Glomerular visceral epithelial cell (primary cell): Measurements from ENCODE around the gene MAP3K9.
"Not testable (repeated sequence)": the region's sequence is repeated elsewhere in the genome, so short reads cannot be mapped to it uniquely, and the experiment has no call there.

Source experiments
- DNase-seq: peaks from one replicate; pipeline ENCODE4 v3.0.0-alpha.2; 2016; ENCODE audit errors: extremely low spot score

Gene MAP3K9

GRCh38 chr14:70809225-70810219 lies at the start of gene MAP3K9:
Gene MAP3K9 (minus strand): TSS chr14:70809513. CDS start chr14:70809171, 342 bp downstream.
- peak; percentile 99 for DNase-seq

DNA sequence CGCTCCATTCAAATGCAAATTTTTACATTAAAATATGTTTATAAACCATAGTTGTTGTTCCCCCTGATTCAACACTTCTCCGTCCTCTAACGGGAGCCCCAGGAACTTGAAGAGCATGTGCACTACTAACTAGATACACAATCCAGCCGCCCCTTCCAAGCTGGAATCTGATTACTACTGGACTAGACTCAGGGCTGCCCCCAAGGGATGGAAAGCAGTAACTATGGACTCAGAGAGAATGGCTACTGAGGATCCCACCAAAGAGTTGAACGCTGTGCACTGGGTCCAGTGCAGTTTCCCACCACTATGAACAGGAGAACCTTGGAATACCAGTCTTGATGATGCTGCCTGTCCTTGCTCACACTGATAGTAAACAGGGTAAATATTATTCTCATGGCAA lies 49.3 kb upstream of the MAP3K9 start:
- DNase-seq, result no peak

DNA sequence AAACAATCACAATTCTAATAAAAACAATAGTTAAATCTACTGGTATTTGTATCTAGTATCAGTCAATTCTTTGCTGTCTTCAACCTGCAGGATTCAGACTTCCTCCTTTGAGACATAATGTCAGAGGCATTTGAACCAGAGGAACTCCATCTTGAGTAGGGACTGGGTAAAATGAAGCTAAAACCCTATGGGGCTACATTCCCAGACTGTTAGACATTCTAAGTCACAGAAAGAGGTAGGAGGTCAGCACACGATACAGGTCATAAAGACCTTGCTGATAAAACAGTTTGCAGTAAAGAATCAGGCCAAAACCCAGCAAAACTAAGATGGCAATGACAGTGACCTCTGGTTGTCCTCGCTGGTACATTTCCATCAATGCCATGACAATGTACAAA lies 48.2 kb upstream of the MAP3K9 start:
- peak; percentile 5 for DNase-seq

DNA sequence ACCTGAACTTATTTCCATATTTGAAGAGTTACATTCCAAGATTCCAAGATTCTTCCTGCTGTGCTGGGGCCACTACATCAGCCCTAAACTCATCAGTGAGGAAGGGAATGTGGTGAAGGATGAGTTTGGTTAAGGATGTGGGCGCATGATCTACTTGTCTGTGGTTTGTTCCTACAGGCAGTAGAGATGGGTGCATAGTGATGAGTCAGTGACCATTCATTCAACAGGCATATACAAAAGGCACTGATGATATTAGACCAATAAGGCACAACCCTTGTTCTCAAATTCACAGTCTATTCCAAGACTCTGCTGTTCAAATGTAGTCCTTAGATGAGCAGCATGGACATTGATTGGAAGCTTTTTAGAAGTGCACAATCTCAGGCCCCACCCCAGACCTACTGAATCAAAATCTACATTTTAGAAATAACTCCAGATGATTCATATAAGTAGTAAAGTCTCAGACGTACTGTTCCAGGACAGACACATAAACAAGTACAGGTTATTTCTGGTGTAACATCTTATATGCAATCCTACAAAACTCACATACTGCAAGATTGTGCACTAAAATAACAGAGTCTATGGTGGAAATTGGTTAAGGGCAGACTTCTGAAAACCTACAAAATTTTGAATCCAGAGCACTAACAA lies 47.7 kb upstream of the MAP3K9 start:
- DNase-seq, result peak; percentile 88

DNA sequence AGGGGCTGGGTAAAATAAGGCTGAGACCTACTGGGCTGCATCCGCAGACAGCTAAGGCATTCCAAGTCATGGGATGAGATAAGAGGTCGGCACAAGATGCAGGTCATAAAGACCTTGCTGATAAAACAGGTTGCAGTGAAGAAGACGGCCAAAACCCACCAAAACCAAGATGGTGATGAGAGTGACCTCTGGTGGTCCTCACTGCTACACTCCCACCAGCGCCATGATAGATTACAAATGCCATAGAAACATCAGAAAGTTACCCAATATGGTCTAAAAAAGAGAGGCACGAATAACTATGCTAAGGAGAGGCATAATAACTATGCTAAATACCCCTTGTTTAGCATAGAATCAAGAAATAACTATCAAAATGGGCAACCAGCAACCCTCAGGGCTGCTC lies 46.2 kb upstream of the MAP3K9 start:
- DNase-seq, result no peak

DNA sequence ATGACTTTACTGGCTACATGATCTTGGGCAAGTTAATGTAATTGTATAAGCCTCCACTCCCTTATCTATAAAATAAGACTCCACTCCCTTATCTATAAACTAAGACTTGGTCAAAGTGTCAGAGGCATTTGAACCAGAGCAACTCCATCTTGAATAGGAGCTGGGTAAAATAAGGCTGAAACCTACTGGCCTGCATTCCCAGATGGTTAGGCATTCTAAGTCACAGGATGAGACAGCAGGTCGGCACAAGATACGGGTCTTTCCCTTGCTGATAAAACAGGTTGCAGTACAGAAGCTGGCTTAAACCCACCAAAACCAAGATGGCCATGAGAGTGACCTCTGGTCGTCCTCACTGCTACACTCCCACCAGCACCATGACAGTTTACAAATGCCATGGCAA lies 44.3 kb upstream of the MAP3K9 start:
- DNase-seq, result not testable (repeated sequence)

DNA sequence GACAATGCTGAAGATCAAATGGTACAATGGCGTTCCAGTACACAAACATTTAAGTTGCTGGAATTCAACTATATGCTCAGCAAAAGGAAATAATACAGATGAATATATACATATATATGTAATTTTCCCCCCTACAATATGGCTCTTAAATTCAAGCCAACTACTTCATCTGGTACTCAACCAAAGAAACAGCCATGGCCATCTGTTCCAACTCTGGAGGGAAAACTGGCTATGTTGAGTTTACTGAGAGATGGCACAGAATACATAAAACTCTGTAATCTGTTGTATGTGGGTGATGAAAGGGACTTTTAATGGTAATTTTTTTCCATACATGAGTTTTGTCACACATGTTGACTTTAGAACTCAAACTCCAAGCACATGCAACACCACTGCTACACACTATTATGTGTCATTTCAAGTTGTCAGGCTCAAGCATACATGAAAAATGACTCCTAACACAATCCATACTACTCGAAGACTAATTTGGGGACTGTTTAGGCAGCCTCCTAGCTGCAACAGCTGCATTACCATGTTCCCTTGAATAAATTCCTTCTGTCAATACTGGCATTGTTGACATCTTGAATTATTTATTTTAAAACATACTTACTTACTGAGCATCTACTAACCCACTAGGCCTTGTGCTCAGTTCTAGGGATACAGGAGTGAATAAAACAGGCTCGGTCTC lies 38.2 kb upstream of the MAP3K9 start:
- no peak for DNase-seq

DNA sequence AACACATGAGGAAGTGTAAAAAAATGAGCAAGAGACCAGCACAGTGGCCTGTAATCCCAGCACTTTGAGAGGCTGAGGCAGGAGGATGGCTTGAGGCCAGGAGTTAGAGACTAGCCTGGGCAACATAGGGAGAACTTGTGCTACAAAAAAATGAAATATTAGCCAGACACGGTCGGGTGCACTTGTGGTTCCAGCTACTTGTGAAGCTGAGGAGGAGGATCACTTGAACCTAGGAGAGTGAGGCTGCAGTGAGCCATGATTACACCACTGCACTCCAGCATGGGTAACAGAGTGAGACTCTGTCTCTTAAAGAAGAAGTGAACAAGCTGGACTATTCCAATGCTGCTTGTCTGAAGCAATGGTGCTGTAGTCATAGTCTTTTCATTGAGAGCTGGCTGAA lies 36.3 kb upstream of the MAP3K9 start:
- peak; percentile 53 for DNase-seq

GRCh38 chr14:70842851-70843462 lies 33.6 kb upstream of the MAP3K9 start:
- DNase-seq, result no peak

DNA sequence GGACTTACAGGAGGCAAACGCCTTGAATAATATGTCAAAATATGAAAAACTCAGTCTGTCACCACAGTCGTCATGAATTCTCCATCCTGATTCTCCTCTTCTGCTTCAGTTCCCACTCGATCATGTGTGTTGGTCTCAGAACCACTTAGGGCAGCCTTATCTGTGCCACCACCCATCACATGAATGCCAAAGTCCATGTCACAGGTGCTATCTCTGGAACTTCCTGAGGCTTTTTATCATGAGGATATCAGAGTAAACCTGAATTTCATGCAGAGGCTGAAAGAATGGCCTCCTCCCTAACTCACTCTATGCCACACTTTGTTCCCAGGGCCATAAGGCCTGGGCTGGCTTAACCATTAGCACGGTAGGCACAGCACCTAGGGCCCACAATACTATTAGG lies 28.8 kb upstream of the MAP3K9 start:
- DNase-seq, result no peak

DNA sequence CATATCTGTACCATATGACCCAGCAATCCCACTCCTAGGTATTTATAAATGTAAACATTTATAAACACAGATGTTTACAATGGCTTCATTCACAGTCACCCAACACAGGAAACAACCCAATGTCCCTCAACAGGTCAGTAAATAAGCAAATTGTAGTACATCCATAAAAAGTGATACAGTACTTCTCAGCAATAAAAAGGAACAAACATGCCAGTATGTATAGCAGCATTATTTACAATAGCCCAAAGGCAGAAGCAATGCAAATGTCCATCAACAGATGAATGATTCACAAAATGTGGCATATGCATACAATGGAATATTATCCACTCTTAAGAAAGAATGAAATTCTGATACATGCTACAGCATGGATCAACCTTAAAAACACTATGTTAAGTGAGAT lies 27.6 kb upstream of the MAP3K9 start:
- DNase-seq, result no peak

DNA sequence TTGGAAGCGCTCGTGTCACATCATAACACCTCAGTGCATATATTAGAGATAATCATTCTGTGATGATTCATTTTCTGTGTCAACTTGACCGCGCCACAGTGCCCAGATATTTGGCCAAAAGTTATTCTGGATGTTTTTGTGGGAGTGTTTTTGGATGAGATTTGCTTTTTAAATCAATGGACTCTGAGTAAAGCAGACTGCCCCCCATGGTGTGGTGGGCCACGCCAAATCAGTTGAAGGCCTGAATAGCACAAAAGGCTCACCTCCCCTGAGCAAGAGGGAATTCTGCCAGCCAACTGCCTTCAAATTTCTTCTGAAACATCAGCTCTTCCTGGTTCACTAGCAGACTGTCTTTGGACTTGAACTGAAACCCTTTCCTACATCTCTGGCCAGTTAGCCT lies 24.6 kb upstream of the MAP3K9 start:
- DNase-seq, result no peak

- DNase-seq, result no peak
Observed at GRCh38 chr14:70832561-70833305, 23.4 kb upstream of the MAP3K9 start.

- no peak for DNase-seq
Observed at GRCh38 chr14:70830998-70831781, 21.9 kb upstream of the MAP3K9 start.

DNA sequence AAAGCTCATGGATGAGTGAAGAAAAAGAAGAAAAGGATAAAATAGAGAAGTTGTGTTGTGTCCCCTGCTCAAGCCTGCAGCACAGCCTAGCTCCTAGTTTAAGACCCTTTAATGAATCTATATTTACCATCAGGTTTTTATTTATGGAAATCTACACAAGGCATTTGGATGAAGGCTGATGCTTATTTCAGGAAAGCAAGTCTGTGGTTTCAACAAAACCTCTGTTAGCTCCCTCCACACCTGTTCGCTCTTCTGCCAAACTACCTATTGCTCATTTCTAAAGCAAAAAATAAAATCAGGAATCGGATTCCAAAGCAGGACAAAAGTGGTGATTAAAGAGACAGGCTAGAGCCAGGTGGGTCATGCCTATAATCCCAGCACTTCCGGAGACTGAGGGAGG lies 18.9 kb upstream of the MAP3K9 start:
- DNase-seq, result no peak

DNA sequence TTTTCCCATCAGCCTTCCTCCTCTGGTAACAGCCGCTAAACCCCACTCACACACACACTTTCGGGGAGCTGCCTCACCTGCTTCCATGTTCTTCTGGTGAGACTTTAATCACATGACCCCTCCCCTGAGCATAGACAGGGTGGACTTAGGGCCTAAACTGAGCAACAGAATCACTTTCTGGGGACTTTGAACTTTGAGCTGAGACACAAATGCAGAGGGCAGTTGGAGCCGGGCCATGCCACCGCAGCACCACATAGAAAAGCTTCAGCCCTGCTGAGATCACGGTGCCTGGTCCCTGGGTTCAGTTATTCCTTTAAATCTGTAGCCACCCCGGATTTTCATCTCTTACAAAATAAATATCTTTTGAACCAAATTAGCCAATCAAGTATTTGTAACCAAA lies 18.4 kb upstream of the MAP3K9 start:
- no peak for DNase-seq

DNA sequence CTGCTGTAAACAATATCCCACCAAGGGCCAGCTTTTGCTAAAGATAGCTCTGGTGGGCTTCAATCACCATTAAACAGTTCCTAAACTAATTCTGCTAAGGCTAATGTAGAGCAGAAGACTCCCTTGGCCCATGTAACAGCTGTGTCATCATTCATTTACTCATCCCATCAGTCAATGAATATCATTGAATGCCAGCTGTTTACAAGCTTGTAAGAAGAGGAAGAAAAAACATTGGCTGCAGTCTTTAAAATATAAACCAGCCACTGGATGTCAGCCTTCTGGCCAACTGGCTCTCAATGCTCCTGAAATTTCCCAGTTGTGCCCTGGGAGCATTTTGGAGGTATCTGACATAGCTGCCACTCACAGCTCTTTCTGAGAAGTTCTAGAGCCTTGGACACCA lies 18.0 kb upstream of the MAP3K9 start:
- DNase-seq, result no peak

DNA sequence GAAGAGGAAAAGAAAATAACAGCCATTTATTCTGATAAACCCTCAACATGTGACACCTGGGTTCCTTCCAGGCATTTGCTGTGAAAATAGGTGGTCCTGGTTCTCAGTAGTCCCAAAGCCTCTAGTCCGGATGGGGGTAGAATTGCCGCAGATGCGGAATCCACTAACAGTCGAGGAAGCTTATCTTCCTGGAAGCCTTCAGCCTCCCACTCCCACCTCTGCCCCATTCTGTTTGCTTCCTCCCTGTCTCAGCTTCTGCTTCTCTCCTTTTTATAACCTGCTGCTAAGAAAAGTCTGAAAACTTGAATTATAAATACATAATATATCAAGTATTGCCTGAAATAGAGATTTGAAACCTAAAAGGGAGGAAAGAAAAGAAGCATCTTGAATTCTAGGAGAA lies 14.0 kb upstream of the MAP3K9 start:
- no peak for DNase-seq

DNA sequence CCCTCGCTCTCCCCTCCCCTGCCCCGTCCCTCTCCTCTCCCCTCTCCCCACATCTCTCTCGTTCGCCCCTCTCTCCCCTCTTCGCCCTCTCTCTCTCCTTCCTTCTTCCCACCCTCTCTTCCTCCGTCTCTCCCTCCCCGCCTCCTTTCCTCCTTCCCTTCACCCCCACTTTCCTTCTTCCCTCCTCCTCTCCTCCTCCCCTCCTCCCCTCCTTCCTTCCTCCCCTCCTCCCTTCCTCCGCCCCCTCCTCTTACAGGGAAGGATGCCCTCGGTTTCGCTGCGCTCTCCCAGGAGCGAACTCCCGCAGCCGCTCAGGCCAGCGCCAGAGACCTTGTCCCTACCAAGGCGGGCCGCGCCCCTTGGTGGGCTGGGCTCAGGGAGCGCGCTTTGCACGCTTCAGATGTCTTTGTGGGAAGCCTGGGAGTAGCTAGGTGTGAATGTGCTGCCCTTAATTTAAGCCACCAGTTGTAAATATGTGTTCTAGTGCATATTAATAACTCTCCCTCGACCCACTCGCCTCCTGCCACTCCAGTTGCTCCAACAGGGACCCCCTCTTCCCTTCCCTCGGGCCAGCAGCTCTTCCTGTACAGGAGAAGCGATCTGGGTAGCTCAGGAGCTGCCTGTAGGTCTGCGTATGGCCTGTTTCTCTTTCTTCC lies 13.3 kb upstream of the MAP3K9 start:
- DNase-seq, result peak; percentile 52
